ENCODE results near the gene KLHDC2.

KLHDC2 gene

GRCh38 chr14:49768301-49769121 is 558 bp downstream of the KLHDC2 start (continued):
- no peak for TF ChIP-seq ZNF585B (tag by site-specific recombination; IDR thresholded peaks at IDR 0.05)
- TF ChIP-seq KLF1 (tag by site-specific recombination; IDR thresholded peaks at IDR 0.05): peak; percentile 55
- TF ChIP-seq ZFHX2 (tag by site-specific recombination; conservative IDR thresholded peaks at IDR 0.05): peak; percentile 78
- no peak for TF ChIP-seq ZNF610 (tag by site-specific recombination; IDR thresholded peaks at IDR 0.05; ENCODE audit: borderline replicate concordance)
- no peak for TF ChIP-seq ZNF114 (tag by site-specific recombination; IDR thresholded peaks at IDR 0.05)
- TF ChIP-seq ZBTB17 (tag by site-specific recombination; IDR thresholded peaks at IDR 0.05): peak; percentile 73
- peak; percentile 44; the same call in 1 of the 2 replicates for TF ChIP-seq ZBTB10 (tag by site-specific recombination; IDR thresholded peaks at IDR 0.05)
- no peak for TF ChIP-seq ZNF350 (tag by site-specific recombination; IDR thresholded peaks at IDR 0.05)
- 0 out of 2 replicates have a peak, but pooled peaks have one; percentile 52 for TF ChIP-seq GLI4 (tag by site-specific recombination; IDR thresholded peaks at IDR 0.05)
- no peak for TF ChIP-seq ZNF521 (tag by site-specific recombination; IDR thresholded peaks at IDR 0.05)
- TF ChIP-seq ZNF501 (tag by site-specific recombination; IDR thresholded peaks at IDR 0.05): no peak; the same call in 1 of the 2 replicates
- TF ChIP-seq ZNF10 (tag by site-specific recombination; IDR thresholded peaks at IDR 0.05): no peak
- no peak for TF ChIP-seq ZNF175 (tag by site-specific recombination; IDR thresholded peaks at IDR 0.05)
- TF ChIP-seq ZNF2 (tag by site-specific recombination; IDR thresholded peaks at IDR 0.05): 0 out of 2 replicates have a peak, but pooled peaks have one; percentile 23
- no peak for TF ChIP-seq GFI1B (tag by site-specific recombination; IDR thresholded peaks at IDR 0.05)
- no peak for TF ChIP-seq ZNF596 (tag by site-specific recombination; IDR thresholded peaks at IDR 0.05)
- 0 out of 2 replicates have a peak, but pooled peaks have one; percentile 16 for TF ChIP-seq SP7 (tag by site-specific recombination; IDR thresholded peaks at IDR 0.05)
- no peak for TF ChIP-seq ZBTB49 (tag by site-specific recombination; IDR thresholded peaks at IDR 0.05; ENCODE audit: low read depth)
- TF ChIP-seq ZNF423 (tag by site-specific recombination; IDR thresholded peaks at IDR 0.05): no peak
- TF ChIP-seq ZNF404 (tag by site-specific recombination; IDR thresholded peaks at IDR 0.05): no peak
- peak; percentile 70 for TF ChIP-seq YY2 (tag by site-specific recombination; IDR thresholded peaks at IDR 0.05)
- no peak for TF ChIP-seq PRDM6 (tag by site-specific recombination; IDR thresholded peaks at IDR 0.05)
- TF ChIP-seq REST (tag by site-specific recombination; IDR thresholded peaks at IDR 0.05): no peak
- no peak for TF ChIP-seq ZNF155 (tag by site-specific recombination; IDR thresholded peaks at IDR 0.05)
- no peak for TF ChIP-seq ZNF354C (tag by site-specific recombination; IDR thresholded peaks at IDR 0.05; ENCODE audit: borderline replicate concordance, low read depth)
- TF ChIP-seq ZNF768 (tag by site-specific recombination; IDR thresholded peaks at IDR 0.05): no peak
- no peak for TF ChIP-seq ZBTB48 (tag by site-specific recombination; IDR thresholded peaks at IDR 0.05)
- peak; percentile 86 for TF ChIP-seq ZBTB26 (tag by site-specific recombination; optimal IDR thresholded peaks at IDR 0.05)
- TF ChIP-seq GLI2 (tag by site-specific recombination; IDR thresholded peaks at IDR 0.05; ENCODE audit: borderline replicate concordance, low read depth): no peak
